HEK293T (cell line): ENCODE measurements around the gene GSAP.

Source experiments
- CTCF ChIA-PET: fragments of 350-600 bp; formaldehyde crosslinking; extraction: SDS; loops from one replicate; lab custom pipeline; 2021; ENCODE audit warnings: antibody characterized with exemption, inconsistent platforms; lab: Yijun Ruan, JAX
- POLR2A ChIA-PET: fragments of 350-600 bp; formaldehyde crosslinking; extraction: SDS; loops from one replicate; lab custom pipeline; 2020; ENCODE audit warnings: antibody characterized with exemption, inconsistent platforms; lab: Yijun Ruan, JAX
- DNase-seq: peaks from one replicate; pipeline ENCODE4 v3.0.0; 2012; ENCODE audit warnings: mixed read lengths; ENCODE audit errors: extremely low spot score
- ARNT ChIP-seq: fragments of 450-650 bp; IDR thresholded peaks from 2 replicates; pipeline ENCODE4 v1.6.1; 2017; ENCODE audit warnings: mild to moderate bottlenecking
- BHLHE40 ChIP-seq: fragments of 450-650 bp; IDR thresholded peaks from 2 replicates; pipeline ENCODE4 v1.6.1; 2016; ENCODE audit warnings: mild to moderate bottlenecking, moderate library complexity, borderline replicate concordance
- CTBP1 ChIP-seq: fragments of 450-650 bp; IDR thresholded peaks from 2 replicates; pipeline ENCODE4 v1.6.1; 2016; ENCODE audit warnings: borderline replicate concordance
- ELF4 ChIP-seq: fragments of 450-650 bp; IDR thresholded peaks from 2 replicates; pipeline ENCODE4 v1.6.1; 2017; ENCODE audit warnings: antibody characterized with exemption
- FOXA1 ChIP-seq: fragments of 450-650 bp; IDR thresholded peaks from 2 replicates; pipeline ENCODE4 v1.6.1; 2016; ENCODE audit warnings: mild to moderate bottlenecking
- FOXK2 ChIP-seq: fragments of 450-650 bp; IDR thresholded peaks from 2 replicates; pipeline ENCODE4 v1.6.1; 2016; ENCODE audit warnings: mild to moderate bottlenecking
- FOXM1 ChIP-seq: fragments of 450-650 bp; IDR thresholded peaks from 2 replicates; pipeline ENCODE4 v1.6.1; 2017; ENCODE audit warnings: mild to moderate bottlenecking, borderline replicate concordance
- HDGF ChIP-seq: fragments of 450-650 bp; IDR thresholded peaks from 2 replicates; pipeline ENCODE4 v1.6.1; 2017; ENCODE audit warnings: antibody characterized with exemption, borderline replicate concordance
- L3MBTL2 ChIP-seq: fragments of 450-650 bp; conservative IDR thresholded peaks from 2 replicates; pipeline ENCODE4 v1.6.1; 2016; ENCODE audit warnings: mild to moderate bottlenecking
- LEF1 ChIP-seq: fragments of 450-650 bp; IDR thresholded peaks from 2 replicates; pipeline ENCODE4 v1.6.1; 2017; ENCODE audit warnings: mild to moderate bottlenecking, borderline replicate concordance
- NFRKB ChIP-seq: fragments of 450-650 bp; IDR thresholded peaks from 2 replicates; pipeline ENCODE4 v1.6.1; 2016; ENCODE audit warnings: mild to moderate bottlenecking, moderate library complexity
- PKNOX1 ChIP-seq: fragments of 450-650 bp; IDR thresholded peaks from 2 replicates; pipeline ENCODE4 v1.6.1; 2016
- SP1 ChIP-seq: fragments of 450-650 bp; IDR thresholded peaks from 2 replicates; pipeline ENCODE4 v1.6.1; 2017
- SUZ12 ChIP-seq: fragments of 450-650 bp; IDR thresholded peaks from 2 replicates; pipeline ENCODE4 v1.6.1; 2016; ENCODE audit warnings: mild to moderate bottlenecking
- TARDBP ChIP-seq: fragments of 450-650 bp; IDR thresholded peaks from 2 replicates; pipeline ENCODE4 v1.6.1; 2016
- ZNF384 ChIP-seq: fragments of 450-650 bp; IDR thresholded peaks from 2 replicates; pipeline ENCODE4 v1.6.1; 2016

GSAP gene

GRCh38 chr7:77308792-77309191, 107.4 kb downstream of the GSAP start:
- POLR2A ChIA-PET: no interaction called here
- no peak for DNase-seq
- CTCF ChIA-PET: no interaction called here
- TF ChIP-seq BHLHE40: no peak
- TF ChIP-seq HDGF: no peak
- TF ChIP-seq SUZ12: no peak
- TF ChIP-seq L3MBTL2: no peak
- no peak for TF ChIP-seq FOXA1
- TF ChIP-seq SP1: no peak
- no peak for TF ChIP-seq FOXM1
- TF ChIP-seq CTBP1: no peak
- no peak for TF ChIP-seq FOXK2
- no peak for TF ChIP-seq LEF1

GRCh38 chr7:77306231-77307067, 109.7 kb downstream of the GSAP start:
- DNase-seq: no peak
- TF ChIP-seq ELF4 (no peak), SP1 (no peak), PKNOX1 (no peak), SUZ12 (no peak)
- ChIA-PET CTCF (no interaction called here), POLR2A (no interaction called here)

GRCh38 chr7:77295549-77295948, 120.6 kb downstream of the GSAP start:
- POLR2A ChIA-PET: no interaction called here
- no peak for DNase-seq
- TF ChIP-seq BHLHE40 (no peak), FOXA1 (no peak), SUZ12 (no peak)
- CTCF ChIA-PET: no interaction called here

- POLR2A ChIA-PET: no interaction called here
- no peak for DNase-seq
- TF ChIP-seq HDGF (no peak), BHLHE40 (no peak), ARNT (no peak)
- CTCF ChIA-PET: no interaction called here
These were observed 123.1 kb downstream of the GSAP start for GRCh38 chr7:77293046-77293445.

- CTCF ChIA-PET: no interaction called here
- no peak for DNase-seq
- TF ChIP-seq ELF4: no peak
- TF ChIP-seq ZNF384: no peak
- no peak for TF ChIP-seq LEF1
- no peak for TF ChIP-seq TARDBP
- TF ChIP-seq HDGF: no peak
- no peak for TF ChIP-seq BHLHE40
- no peak for TF ChIP-seq NFRKB
- POLR2A ChIA-PET: no interaction called here
These were observed 125.7 kb downstream of the GSAP start for GRCh38 chr7:77290425-77290824.

GRCh38 chr7:77289387-77289786, 126.8 kb downstream of the GSAP start:
- CTCF ChIA-PET: no interaction called here
- POLR2A ChIA-PET: no interaction called here
- DNase-seq: no peak
- TF ChIP-seq FOXA1 (no peak), ZNF384 (no peak), ARNT (no peak), SP1 (no peak), ELF4 (no peak), SUZ12 (no peak), TARDBP (no peak), FOXK2 (no peak), LEF1 (no peak), CTBP1 (no peak), NFRKB (no peak), PKNOX1 (no peak)

GRCh38 chr7:77288676-77289320, 127.4 kb downstream of the GSAP start:
- POLR2A ChIA-PET: no interaction called here
- DNase-seq: no peak
- CTCF ChIA-PET: no interaction called here
- no peak for TF ChIP-seq FOXK2
- no peak for TF ChIP-seq CTBP1
- TF ChIP-seq LEF1: no peak
- no peak for TF ChIP-seq SP1
- no peak for TF ChIP-seq L3MBTL2
- TF ChIP-seq HDGF: no peak
- TF ChIP-seq FOXM1: no peak
